Measurements from ENCODE around the gene GTPBP1. TPM values are rescaled to one million over a fixed set of nuclear protein-coding genes. Genes with fewer than 3 reads are reported as not detected.

GTPBP1 gene
- polyA plus RNA-seq, 5 donors = 36.0 to 45.8 (median 40.5) TPM

DNA sequence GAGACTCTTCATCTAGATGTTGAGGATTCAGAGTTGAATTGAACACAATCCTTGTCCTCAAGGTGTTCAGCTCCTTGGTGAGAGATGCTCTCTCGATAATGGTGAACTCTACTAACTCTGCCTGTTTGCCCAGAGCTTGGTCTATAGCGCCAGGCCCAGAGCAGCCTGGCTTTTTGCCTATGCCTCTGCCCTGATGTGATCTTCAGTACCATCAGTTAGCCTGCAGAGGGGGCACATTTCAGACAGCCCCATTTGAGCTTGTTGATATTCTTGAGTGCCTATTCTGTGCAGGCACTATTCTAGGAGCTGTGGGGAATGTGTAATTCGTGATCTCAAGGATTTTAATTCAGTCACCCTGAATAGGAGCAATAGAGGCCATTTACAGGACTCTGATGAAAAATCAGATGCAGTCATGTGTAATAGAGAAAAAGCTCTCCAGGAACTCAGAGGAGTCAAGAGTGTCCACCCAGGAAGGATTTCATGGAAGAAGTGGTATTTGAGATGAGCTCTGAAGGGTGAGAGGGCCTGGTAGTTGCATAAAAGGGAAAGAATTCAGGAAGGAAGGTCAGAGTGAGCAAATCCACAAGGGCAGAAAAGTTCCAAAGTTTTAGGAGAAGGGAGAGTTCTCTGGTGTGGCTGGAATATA, 19.3 kb downstream of the GTPBP1 start:
- DNase-seq = no peak

DNA sequence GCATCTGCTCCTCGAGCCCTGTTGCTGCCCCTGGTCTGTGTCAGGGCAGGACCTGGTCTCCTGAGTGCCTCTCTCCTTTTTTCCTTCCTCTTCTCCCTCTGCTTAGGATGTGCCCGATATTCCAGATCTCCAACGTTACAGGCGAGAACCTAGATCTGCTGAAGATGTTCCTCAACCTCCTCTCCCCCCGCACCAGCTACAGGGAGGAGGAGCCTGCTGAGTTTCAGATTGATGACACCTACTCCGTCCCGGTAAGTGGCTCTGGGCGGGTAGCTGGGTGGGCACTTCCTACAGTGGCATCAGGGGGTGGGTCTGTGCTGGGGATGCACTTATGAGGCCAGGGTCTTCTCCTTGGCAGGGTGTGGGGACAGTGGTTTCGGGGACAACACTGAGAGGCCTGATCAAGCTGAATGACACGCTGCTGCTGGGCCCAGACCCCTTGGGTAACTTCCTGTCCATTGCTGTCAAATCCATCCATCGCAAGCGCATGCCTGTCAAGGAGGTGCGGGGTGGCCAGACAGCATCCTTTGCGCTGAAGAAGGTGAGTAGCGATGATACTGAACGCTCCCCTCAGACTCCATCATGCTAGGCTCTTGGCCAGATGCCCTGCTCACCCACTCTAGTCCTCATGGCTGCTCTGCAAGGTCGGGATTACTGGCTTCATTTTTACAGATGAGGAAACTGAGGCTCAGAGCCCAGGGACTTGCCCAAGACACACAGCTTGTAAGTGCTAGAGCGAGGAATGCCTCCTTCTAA, 20.3 kb downstream of the GTPBP1 start:
- no peak for DNase-seq

DNA sequence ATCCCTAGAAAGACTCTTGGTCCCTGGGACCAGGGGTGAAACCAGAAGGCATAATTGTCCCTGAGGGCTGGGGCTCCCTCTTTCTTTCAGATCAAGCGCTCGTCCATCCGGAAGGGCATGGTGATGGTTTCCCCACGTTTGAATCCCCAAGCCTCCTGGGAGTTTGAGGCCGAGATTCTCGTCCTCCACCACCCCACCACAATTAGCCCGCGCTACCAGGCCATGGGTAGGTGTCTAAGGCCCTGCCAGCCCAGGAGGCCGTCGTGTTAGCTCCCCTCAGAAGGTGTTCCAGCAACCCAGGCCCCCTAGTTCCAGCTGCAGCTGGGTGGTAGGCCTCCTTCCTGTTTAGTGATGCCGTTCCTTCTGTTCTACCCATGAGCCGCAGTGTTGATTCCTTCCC, 21.4 kb downstream of the GTPBP1 start:
- no peak for DNase-seq

DNA sequence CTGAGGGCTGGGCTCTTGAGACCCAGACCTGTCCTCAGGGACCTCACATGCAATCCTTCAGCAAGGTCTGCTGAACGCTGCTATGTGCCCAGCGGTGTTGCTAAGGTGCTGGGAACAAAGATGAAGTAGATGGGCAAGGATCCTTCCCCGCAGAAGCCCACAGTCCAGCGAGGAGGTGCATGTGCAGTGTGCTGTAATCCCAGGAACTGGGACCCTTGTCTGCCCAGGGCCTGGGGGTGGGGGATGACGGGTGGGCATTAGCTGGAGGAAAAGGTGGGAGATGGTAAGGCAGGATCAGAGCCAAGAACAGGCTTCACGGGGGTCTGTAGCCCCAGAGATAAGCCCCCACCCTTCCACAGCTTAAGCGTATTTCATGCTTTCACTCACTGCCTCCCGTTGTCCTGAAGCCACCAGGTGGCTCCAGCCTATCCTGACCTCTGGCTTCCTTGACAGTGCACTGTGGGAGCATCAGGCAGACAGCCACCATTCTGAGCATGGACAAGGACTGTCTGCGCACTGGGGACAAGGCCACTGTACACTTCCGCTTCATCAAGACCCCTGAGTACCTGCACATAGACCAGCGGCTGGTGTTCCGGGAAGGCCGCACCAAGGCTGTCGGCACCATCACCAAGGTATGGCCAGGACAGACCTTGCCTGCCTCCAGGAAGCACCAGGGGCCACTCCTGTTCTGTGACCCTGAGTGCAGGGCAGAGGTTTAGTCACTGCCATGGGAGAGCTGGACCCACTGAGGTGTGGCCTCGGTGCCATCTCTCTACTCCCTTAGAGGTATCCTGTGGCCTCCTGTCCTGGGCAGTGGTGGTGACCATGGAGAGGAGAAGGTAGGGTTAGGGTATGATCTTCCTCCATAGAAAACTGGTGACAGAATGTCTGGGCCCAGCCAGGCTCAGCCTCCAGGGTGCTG, 22.0 kb downstream of the GTPBP1 start:
- DNase-seq = no peak

DNA sequence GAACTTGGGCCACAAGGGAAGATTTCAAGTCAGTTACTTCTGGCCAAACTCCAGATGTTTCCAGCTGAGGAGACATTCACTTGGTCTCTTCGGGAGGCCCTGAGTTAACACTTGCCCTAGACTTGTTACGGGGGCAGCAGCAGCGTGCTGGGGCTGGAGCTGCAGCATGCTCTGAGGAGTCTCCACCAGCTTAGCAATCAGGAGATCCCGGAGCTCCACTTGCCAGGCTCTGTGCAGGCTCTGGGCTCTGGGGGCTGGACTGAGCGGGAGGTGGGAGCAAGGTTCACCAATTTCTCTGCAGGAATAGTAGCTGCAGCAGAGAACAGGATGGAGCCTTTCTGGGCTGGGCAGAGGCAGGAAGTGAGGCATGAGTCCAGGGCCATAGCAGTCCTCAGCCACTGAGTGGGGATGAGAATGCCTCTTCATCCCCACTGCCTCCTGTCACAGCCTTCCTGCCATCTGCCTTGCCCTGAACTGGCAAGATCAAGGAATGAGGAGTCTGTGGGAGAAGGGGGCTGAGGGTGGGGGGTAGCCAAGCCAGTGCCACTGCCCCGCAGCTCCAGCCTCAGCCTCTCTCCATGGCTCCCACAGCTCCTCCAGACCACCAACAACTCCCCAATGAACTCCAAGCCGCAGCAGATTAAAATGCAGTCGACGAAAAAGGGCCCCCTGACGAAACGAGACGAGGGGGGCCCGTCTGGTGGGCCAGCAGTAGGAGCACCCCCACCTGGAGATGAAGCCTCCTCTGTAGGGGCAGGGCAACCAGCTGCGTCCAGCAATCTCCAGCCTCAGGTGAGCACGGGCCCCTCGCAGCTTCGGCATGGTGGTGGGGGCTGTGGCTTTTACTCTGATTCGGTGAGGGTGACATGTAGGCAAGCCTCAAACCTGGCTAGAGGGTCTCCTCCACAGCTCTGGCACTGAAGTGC, 23.4 kb downstream of the GTPBP1 start:
- DNase-seq = no peak

DNA sequence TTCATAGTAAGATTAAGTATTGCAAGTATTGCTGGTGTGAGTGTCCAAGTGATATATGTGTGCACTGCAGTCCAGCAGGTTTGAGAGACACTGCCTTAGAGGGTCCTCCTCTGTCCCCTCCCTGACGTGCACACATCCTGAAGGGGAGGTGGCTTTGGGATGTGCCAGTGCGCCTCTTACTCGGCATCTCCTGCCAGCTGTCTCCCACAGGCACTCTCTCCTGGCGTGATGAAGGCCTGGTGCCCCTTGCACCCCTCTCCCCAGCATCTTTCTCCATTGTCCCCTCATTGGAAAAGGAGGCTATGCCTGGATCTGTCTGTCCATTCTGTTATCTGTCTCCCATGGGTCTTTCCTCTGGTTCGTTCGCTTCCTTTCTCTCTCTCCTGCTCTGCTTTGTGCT, 24.2 kb downstream of the GTPBP1 start:
- DNase-seq = no peak

DNA sequence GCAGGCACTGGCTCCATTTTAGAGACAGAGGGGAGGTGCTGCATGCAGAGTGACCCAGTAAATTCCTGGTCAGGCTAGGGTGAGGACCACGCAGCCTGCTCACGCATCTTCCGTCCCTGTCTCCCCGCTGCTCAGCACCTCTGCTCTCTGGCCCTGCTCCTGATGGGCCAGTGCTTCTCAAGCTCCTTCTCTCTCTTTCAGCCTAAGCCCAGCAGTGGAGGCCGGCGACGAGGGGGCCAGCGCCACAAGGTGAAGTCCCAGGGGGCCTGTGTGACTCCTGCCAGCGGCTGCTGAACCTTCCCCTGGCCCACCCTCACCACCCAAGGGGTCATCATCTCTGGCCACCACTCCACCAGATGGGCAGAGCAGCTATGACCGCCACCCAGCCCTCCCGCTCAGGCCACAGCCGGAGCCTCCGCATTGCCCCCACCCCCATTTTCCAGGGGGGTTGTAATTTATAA, 24.7 kb downstream of the GTPBP1 start:
- DNase-seq = no peak

DNA sequence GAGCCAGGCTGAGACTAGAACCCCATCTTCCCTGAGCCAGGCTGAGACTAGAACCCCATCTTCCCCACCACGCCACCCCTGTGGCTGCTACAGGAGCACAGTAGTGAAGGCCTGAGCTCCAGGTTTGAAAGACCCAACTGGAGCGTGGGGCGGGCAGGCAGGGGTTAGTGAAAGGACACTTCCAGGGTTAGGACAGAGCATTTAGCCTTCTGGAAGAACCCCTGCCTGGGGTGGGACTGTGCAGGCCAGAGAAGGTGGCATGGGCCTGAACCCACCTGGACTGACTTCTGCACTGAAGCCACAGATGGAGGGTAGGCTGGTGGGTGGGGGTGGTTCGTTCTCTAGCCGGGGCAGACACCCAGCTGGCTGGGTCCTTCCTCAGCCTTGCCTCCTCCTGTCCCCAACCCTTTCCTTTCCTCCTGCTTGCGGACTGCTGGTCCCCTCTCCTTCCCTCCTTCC, 26.0 kb downstream of the GTPBP1 start:
- DNase-seq = no peak

DNA sequence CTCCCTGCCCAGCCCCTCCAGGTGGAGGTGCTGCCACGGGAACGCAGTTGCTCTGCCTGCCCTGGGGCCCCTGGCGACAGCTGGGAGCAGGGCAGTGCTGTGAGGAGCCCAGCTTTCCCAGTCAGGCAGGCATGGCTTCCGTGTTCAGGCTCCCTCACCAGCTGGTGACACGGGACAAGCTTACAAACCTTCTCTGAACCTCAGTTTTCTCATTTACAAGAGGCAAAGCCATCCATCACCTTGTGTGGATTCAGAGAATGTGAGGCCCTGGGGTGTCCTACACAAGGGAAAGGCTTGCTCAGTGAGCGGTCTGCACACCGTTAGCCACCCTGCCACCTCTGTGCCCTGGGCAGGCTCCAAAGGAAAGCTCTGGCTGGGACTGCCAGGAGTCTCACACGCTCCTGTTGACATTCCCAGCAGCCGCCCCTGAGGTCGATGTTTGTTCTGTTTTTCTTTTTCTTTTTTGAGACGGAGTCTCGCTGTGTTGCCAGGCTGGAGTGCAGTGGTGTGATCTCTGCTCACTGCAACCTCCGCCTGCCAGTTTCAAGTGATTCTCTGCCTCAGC, 26.6 kb downstream of the GTPBP1 start:
- DNase-seq = no peak

DNA sequence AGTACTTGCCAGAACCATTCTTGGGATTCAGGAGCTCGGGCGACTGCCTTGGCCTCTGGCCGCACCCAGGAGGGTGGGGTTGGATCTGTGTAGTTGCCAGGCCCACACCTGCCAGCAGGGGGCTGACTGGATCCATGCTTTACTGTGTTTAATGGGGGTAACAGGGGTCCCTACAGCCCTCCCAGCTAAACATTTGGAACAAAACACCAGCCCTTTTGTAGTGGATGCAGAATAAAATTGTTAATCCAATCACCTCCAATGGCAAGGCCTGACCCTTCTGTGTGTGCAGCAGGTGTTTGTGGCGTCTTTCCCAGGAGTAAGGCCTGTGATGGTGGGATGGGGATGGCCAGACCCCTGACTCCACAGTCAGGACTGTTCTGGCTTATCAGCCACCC, 27.6 kb downstream of the GTPBP1 start:
- no peak for DNase-seq

DNA sequence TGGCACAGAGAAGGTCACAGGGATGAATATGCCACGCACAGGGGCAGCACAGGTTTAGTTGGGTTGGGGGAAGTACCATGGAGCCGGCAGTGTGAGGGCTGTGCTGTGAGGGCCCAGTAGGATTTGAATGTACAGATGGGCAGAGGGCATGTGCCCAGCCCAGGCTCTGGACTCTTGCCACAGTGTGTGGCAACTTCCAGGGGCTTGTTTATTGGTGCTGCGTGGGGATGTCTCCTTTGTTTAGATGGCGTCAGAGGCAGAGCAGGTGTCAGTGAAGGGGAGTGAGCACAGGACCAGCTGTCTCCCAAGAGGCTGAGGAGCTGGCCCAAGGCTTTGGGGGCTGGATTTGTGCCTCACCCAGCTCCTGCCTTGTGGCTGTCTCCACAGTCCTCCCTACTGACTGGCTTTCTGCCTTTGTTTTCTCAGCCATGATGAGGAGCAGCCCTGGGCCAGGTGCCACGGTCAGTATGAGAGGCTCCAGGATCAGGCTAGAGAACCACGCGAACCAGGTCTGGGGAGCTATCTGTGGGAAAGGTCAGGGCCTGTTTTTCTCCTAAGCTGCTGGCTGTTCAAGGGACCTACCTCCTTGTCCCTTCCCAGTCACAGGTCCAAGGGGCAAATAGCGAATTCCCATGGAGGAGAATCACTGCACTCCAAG, 28.1 kb downstream of the GTPBP1 start:
- DNase-seq = no peak

DNA sequence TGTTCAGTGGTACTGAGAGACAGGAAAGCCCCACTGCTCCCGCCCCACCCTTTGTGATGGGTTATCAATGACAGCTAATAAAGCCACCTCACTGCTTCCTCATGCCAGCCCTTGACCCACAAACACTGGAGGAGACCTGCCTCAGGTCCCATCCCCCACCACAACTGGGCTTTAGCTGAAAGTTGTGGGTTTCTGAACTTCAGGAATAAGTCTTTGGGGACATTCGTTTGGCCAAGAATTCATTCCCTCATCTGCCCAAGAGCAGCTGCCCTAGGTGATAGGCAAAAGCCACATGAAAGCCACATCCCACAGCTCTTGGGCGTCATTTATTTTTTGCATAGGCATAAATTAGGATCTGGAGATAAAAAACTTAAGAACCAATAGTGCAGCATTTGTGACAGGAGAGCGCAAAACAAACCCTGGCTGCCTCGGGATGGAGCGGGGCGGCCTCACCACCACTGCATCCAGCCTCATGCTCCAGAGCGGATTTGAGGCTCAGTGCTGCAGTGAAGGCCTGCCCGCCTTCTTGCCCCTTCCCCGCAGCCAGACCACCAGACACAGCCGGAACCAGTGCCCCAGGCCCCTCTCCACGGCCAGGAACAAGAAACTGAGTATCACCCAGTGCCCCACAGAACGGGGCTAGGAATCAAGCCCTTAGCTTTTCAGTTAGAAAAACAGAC, 28.8 kb downstream of the GTPBP1 start:
- DNase-seq = no peak

DNA sequence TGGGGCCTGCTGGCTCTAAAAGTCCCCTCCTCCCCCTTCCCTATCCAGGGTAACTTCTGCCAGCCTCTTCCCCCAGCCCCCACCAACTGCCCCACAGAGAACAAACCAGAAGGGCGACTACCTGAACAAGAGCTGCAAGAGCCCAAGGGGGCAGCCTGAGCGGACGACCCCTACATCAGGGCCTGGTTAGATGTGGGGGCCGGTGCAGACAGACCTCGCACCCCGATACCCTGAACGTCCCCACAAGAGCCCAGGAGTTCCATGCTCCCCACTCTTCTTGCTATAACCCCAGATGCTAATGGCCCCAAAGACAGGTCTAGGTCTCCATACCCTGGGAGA, 29.4 kb downstream of the GTPBP1 start:
- no peak for DNase-seq

DNA sequence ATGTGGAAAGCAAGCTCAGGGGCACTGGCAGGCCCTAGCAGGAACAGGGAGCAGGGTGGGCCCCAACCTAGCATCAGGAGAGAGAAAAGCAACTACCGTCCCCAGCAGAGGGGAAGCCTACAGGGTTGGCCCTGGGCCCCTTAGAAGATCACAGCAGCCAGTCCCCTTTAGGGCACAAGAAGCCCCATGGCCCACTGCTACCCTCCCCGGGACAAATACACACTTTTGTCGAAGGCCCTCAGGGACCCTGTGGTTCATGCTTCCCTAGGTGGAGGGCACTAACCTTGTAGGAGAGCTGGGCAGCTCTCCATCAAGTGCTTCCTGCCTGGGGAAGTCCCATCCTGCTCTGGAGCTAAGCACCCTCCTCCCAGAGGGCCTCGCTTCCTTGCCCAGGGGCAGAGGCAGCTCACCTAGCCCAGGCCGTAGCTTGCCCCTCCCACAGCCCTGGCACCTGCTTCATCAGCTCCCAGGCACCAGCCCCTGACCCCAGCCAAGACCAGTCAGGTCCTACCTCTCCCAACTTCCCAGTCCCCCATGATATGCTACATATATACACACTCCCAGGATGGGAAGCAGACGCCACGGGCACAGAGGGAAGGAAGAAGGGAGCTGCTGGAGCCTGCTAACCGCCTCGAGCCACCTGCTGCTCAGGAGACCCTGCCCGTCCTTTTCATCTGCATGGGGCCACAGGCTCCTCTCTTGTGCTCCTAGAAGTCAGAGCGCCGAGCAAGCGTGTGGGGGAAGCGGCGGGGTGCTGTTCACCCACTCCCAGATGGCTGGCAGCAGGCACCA, 29.9 kb downstream of the GTPBP1 start:
- no peak for DNase-seq

DNA sequence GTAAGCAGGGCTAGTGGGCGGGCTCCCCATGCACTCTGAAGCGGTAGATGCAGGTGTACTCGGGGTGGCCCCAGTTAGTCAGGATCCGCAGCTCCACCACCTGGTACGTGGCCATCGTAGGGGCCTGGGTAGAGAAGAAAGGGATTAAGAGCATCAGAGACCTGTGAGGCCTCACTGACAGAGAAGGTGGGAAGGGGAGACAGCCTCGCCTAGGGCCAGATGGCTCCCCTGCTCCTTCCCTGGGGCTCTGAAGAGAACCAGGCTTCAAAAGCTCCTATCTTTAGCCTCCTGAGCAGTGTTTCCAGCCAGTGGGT, 30.5 kb downstream of the GTPBP1 start:
- no peak for DNase-seq

DNA sequence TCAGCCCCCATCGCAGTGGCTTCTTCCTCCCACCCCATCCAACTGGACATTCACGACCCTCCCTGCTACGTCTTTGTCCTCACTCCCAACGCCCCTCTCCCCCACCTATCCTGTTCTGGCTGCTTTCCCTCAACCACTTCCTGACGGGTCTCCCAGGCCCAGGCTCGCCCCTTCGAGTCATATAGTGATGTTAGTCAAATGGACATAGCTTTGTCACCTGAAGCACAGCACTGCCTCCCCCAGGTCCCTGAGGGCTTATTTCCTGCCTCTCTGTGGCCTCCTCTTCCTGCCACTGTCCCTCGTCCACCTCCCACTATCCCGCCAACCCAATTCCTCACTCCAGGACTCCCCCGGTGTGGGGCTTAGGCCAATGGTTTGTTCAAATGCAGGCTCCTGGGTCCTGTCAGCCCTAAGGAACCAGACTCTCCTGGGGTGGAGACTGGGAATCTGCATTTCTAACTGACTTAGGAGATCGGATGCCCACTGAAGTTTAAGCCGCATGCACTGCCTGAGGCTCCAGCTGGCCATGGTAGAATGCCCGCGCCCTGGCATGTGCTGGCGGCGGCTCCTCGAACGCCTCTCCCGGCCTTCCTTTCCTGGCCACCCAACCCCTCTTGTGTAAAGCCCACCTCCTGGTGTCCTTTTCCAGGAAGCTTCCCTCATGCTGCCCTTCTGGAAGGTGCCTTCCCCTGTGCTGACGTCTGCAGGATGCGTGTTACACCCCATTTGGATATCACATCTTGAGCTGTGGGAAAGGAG, 31.7 kb downstream of the GTPBP1 start:
- no peak for DNase-seq

DNA sequence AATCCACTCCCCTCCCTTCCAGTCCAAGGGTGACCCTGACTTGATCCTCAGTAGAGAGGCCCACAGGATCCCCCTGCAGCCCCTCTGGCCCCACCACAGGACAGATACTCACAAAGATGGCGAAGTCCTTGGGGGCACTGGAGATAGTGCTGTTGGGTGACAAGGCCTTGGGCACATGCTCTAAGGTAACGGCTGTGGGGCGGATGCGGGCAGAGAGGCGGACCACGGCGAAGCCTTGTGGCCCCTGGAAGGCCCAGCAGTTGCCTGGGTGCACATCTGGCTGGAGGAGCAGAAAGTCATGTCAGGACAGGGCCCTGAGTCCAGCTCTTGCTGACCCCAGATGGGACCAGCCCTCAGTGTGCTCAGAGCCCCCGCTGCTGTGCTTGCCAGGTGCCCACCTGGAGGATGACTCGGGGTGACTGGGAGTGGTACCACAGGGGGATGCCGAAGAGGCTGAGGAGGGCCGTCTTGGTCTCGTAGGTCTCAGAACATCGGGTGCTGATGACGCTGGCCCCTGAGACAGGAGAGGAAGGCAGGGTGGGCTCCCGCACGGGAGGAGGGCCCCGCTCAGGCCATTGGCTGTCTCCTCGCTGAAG, 32.8 kb downstream of the GTPBP1 start:
- no peak for DNase-seq
